ENCODE results near the gene RTP1.
"Not testable (repeated sequence)": the region's sequence is repeated elsewhere in the genome, so short reads cannot be mapped to it uniquely, and the experiment has no call there.

The RTP1 gene

GRCh38 chr3:187199463-187200050, 2.3 kb downstream of the RTP1 start:
- not testable (repeated sequence) for ATAC-seq

GRCh38 chr3:187205683-187206082, 8.4 kb downstream of the RTP1 start:
- no peak for ATAC-seq

- ATAC-seq: no peak
These were observed 9.8 kb downstream of the RTP1 start for GRCh38 chr3:187207062-187207461.

- no peak for ATAC-seq
These were observed 10.3 kb downstream of the RTP1 start for GRCh38 chr3:187207624-187208023.

GRCh38 chr3:187208159-187208558, 10.9 kb downstream of the RTP1 start:
- ATAC-seq: no peak

GRCh38 chr3:187209491-187209890, 12.2 kb downstream of the RTP1 start:
- no peak for ATAC-seq

GRCh38 chr3:187210091-187210490, 12.8 kb downstream of the RTP1 start:
- ATAC-seq: no peak

- ATAC-seq: no peak
These were observed 13.4 kb downstream of the RTP1 start for GRCh38 chr3:187210545-187211327.

GRCh38 chr3:187211532-187212195, 14.4 kb downstream of the RTP1 start:
- ATAC-seq: no peak

GRCh38 chr3:187212196-187212545, 14.9 kb downstream of the RTP1 start:
- ATAC-seq: no peak

- ATAC-seq: no peak
These were observed 15.4 kb downstream of the RTP1 start for GRCh38 chr3:187212705-187213104.

GRCh38 chr3:187213616-187214015, 16.3 kb downstream of the RTP1 start:
- no peak for ATAC-seq

- no peak for ATAC-seq
These were observed 18.2 kb downstream of the RTP1 start for GRCh38 chr3:187215460-187215859.

- ATAC-seq: no peak
These were observed 25.5 kb downstream of the RTP1 start for GRCh38 chr3:187222801-187223200.

- no peak for ATAC-seq
These were observed 26.5 kb downstream of the RTP1 start for GRCh38 chr3:187223799-187224198.

GRCh38 chr3:187227658-187228258, 30.5 kb downstream of the RTP1 start:
- ATAC-seq: no peak

GRCh38 chr3:187228740-187229139, 31.5 kb downstream of the RTP1 start:
- ATAC-seq: no peak

GRCh38 chr3:187230011-187230410, 32.7 kb downstream of the RTP1 start:
- no peak for ATAC-seq

- ATAC-seq: no peak
These were observed 39.7 kb downstream of the RTP1 start for GRCh38 chr3:187236962-187237361.

GRCh38 chr3:187237741-187238140, 40.5 kb downstream of the RTP1 start:
- ATAC-seq: no peak

- ATAC-seq: no peak
These were observed 41.0 kb downstream of the RTP1 start for GRCh38 chr3:187238239-187238638.

GRCh38 chr3:187238835-187239234, 41.5 kb downstream of the RTP1 start:
- ATAC-seq: not testable (repeated sequence)

- no peak for ATAC-seq
These were observed 45.1 kb downstream of the RTP1 start for GRCh38 chr3:187242435-187242834.

GRCh38 chr3:187242900-187243299, 45.6 kb downstream of the RTP1 start:
- ATAC-seq: no peak
